Measurements from ENCODE around the gene SMAD6.

SMAD6 gene

DNA sequence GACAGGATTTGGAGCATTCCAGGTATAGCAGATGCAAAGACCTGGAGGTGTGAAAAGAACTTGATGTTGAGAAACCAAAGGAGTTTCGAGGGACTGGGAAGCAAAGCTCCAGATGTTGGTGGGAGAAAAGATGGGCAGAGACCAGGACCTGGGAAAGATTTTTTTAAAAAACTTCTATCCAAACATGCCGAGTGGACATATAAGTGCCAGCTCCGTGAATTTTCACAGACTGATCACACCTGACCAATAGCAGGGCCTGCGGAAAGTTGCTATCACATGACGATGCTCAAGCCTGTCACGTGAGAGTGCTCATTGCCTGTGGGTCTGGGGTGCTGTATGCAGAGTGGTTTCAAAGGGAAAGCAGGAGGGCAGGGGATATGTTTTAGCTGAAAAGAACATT is 19.9 kb downstream of the SMAD6 start:
- no peak for DNase-seq

DNA sequence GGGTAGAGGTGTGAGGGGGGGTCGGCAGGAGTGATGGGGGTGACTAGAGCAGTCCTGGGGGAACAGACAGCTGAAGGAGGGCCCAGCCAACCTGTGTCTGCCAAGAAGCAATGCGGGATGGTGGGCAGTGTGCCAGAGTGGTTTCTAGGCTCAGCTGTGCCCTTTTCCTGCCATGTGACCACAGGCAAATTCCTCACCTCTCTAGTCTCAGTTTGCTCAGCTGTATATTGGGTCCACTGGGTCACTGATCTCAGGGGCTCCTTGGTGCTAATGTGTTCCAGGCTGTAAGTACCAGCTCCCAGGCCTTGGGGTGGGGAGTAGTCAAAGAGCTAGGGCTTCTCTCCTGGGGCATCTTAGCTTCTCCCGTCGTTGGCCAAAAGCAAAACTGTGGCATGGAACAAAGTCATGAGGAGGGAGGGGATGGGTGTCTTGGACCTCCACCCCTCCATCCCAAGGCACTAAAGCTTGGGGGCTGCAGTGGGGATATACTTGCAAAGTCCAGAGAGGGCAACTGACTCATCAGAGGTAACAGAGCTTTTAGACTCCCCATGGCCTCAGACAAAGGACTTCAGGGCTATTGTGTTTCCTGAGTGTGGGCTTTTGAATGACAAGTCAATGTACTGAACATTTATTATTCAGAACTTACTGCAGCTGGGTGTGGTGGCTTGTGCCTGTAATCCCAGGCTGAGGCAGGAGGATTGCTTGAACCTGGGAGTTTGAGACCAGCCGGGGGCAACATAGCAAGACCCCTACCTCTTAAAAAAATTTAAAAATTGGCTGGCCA is 20.9 kb downstream of the SMAD6 start:
- no peak for DNase-seq

DNA sequence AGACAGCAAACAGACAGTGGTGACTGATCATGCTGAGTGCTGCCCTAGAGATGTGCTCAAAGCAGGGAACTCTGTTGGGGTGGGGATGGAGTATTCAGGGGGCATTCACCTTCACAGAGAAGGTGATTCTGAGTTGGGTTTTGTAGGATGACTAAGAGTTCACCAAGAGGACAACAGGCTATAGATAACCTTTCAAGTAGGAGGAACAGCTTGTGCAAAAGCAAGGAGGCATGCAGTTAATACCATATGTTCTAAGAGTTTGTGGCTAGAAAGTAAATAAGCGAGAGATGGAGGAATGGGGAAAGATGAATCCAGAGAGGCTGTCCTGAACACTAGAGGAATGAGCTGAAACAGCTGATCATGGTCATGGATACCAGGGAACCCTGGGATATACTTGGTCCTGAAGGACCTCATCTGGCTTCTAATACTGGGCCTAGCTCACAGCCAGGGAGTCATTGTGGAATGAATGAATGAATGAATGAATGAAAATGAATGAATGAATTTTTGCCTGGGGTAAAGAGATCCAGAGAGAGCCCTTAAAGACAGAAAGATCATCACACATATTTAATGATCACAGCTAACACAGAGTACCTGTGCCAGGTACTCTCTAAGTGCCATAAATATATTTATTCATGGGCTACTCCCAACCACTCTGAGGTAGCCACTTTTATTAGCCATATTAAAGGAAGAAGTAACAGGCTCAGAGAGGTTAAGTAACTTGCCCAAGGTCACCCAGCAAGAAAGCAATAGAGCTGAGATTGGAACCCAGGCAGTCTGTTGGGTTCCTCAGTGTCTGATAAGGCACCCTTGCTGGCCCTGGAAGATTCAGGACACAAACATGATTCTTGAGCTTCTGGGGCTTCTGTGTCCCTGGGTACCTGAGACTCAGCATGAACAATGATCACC is 22.0 kb downstream of the SMAD6 start:
- no peak for DNase-seq

DNA sequence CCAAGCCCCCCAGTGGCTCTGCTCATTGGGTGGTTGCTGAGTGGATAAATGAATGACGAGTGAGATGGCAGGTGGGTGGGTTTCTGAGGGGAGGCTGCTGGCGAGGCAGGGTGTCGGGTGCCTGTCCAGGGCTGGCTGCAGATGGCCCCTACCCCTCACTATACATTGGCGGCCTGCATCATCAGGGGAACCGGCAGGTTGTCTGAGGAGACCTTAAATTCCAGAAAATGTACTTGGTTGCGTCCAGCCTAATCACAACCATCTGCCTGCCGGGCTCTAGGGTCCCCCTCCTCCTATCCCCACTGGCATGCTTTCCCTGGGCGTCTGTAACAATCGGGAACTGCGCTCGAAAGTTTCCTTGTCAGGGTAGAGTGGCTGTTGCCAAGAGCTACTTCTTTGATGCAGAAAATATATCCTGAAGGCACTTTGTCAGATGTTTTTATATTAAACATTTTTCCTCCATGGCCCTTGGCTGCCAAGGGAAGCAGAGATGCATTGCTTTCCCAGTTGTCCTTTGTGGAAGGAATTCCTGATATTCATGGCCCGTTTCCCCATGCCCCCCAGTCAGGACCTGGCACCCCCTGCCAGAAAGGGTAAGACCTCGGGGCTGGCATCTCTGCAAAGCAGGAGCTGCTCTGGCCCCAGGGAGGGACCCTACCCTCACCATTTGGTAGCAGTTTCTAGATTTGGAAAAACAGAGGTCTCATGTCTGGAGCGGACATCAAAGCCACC is 22.9 kb downstream of the SMAD6 start:
- DNase-seq: no peak

DNA sequence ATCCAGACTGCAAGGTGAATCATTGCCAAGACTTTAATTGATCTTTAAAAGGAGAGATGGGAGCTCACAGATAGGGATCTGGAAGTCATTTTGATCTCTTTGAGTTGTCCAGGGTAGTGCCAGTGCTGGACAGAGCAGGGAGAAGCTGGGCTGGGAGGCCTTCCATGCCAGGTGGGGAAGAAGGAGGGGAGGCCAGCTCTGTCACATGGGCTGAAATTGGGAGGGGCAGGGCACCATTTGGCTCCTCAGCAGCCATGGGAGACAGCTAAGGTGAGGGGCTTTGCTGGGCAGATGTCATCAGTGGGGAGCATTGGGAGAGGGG is 23.4 kb downstream of the SMAD6 start:
- DNase-seq: no peak

DNA sequence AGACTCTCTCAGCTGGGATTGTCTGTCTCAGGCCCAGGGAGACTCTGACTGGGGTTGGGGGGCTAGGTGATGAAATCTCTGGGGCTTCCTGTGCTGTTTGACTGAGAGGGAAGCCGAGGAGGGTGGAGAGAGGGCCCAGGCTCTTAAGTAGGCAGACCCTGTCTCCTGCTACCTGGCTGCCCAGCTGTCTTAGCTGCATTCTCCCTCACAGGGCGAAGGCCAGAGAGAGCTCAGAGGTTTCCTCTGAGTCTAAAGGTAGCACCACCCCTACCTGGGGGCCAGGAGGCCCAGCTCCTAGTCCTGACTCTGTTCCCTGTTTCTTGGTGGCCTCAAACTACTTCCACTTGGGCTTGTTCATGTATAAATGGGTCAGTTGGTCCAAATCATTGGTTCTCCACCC is 24.4 kb downstream of the SMAD6 start:
- DNase-seq: no peak

DNA sequence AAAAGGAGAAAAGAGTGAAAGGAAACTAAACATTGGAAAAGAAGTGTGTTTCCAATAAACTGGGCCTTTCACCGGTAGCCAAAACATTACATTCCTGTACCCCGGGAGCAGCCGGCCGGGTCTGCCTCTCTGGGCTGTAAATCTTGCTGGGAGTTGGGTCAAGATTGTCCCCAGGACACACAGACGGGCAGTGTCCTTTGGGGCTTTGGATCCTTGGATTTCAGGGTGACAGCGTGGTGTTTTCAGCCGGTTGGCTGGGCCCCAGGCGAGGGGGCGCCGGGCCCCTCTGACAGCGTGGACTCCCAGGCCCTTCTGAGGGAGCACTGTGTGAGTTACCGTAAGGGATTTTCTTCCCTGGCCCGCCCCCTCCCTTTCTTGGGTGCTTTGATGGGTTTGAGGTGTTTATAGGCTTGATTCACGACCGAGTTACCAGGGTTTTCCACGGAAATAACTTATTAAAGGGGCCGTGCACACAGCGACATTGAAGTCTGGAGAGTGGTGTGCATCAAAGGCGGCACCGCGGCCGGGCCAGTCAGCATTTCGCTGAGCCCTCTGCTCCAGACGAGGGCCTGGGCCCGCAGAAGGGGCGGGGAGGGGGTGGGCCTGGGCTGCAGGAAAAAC is 27.4 kb downstream of the SMAD6 start:
- no peak for DNase-seq

DNA sequence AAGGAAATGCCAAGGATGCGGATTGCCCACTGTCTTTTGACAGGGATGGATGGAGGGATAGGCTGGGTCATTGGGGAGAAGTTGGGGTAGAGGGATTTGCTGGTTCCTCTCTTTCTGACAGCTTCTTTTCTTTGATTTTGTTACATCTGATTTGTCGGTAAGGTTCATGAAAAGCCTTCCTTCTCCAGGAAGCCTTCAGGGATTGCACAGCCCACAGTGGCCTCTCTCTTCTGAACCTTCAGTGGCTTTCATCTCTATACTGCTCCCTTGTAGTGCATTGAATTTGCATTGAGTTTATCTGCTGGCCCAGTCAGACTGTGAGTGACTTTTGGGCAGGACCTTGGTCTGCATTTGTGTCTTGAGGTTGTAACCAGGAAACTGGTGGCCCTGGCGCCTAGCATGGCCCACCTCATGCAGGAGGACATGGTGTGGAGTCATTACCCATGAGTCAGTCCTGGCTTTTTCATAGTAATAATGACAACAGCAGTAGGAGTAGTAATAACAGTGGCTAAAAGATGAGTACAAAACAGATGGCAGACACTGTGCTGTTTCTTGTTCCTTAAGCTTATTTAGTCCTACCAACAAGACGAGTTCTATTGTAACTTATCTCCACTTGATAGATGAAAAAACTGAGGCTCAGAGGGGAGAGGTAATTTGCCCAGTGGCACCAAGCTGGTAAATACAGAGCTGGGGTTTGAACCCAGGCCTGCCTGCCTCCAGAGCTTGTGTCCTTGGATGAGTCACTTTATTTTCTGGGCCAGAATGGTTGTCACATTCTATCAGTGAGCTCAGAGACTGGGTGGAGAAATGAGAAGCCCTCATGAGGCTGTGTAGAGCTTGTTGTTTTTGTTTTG is 28.4 kb downstream of the SMAD6 start:
- no peak for DNase-seq

DNA sequence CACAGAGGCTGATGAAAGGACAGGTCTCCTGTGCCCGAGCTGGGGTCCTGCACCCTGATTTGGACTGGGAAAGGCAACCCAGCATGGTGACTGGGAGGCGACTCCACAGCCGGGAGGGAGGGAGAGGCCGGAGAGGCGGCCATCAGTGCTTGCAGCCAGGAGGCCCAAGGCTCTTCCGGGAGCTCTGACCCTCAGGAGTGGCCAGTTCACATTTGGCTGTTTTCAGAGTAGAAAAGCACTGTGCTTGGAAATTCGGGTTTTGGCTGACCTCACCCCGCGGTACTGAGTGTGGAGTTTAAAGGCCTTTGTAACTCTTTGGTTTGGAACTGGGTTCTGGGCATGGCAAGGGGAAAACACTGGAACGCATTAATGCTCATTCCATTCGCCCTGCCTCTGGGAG is 31.9 kb downstream of the SMAD6 start:
- no peak for DNase-seq

DNA sequence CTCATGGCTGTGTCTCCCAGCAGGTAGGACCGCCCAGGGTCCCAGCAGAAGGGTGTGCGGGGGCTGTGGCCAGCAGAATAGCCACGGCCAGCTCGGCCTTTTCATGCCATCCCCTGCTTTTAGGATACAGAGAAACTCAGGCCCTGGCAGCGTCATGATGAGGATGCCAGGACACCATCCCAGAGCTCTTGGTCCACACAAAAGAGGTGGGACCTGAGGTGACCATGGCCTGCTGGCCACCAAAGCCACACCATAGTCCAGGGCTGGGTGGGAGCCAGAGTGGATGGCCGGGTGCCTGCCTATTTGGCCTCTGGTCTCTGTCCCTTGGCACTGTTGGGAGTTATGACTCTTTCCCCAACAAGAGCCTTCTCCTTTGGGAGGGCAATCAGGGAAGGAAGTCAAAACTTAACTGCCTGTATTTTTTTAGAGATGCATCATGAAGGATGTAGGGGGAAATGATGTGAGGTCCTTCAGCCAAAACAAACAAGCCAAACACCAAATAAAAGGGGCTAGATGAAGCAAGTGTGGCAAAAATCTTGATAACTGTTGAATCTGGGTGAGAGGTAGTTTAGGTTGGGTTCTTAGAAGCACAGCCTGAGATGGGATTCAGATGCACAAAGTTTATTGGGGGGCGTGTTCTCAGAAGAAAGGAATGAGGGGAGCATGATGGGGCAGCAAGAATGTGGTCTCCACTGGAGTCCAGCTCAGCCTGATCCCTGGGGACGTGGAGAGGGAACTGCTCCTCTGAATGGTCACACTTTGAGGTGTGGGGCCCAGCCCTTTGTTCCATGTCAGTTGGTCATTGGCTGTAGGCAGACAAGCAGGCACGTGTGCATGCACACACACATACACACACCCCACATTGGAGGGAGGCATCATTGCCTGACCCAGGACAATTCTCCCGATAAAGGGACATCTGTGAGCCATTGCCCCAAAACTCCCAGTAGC is 33.2 kb downstream of the SMAD6 start:
- DNase-seq: no peak

DNA sequence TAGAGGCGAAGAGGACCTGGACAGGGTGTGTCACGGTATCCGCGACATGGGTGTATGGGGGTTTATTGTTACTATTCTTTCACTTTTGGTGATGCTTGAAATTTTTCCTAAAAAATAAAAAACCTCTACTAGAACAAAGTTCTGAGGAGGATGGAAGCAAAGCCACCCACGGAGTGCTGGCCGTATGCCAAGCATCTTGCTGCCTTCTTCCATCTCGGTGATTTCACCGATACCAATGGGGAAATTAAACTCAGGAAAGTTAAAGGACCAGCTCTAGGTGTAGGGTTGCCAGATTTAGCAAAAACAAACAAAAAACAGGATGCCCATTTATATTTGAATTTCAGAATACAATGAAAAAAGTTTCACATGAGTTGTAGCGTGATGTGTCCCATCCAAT is 33.9 kb downstream of the SMAD6 start:
- DNase-seq: no peak

DNA sequence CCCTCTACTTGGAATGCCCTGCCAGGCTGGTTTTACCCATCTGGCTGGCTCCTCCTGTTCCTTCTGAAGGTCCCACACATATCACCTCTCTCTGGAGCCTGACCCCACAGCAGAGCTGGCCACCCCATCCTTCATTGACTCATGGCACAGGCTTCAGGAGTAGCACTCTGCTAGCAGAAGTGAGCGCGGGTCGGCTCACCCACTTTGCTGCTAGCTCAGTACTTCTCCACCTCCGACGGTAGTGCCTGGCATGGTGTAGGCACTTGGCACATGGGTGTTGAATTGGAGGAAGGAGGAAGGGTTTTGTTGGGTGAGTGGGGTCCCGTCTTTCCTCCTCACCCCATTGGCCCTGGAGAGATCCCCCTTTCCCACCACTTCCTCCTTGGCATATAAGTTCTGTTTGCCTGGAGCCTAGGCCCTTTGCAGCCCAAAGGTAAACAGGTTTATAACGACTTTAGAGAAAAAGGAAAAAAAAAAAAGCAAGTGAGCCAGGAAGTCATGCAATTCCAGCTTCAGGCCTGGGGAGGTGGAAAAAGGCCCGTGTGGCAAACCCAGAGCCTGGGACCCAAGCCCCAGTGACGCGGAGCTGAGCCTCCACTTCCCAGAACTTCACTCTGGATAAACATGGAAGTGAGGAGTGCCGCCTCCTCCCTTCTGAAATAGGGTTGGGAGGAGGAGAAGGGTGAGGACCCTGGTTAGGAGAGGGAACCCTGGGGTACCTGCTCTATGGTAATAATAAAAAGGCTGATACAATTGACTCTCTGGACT is 35.4 kb downstream of the SMAD6 start:
- no peak for DNase-seq

DNA sequence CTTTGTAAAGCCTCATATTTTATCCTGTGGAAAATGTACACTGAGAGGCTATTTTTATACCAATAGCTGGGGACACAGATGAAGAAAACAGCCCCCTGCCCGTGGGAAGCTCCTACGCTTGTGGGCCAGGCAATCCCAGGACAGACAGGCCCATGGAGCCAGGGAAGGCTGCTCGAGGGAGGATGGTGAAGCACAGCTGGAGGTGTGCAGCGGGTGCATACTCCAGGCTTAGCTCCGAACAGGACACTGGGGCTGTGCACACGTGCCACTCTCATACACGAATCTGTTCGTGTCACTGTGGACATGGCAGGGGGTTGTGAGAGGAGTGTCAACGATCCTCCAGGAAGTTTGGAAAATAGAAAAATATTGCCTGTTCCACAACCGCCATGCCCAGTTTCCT is 36.1 kb downstream of the SMAD6 start:
- DNase-seq: no peak

DNA sequence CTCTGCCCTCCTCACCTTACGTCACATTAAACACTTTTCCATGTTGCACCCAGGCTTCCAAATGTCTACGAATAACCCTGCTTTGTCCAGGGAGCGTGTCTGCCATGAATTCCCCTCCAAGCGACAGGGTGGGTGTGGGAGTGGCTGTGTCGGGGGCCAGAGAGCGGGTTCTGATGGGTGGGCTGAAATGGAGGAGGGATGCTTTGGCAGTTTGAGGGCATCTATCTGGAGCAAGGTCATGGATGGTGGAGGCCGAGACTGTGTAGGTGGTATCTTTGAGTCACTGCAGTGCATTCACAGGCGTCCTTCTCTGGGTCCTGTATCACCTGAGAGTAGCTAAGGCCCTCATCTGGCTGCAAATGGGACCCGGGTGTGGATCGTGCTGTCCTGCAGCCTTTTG is 36.6 kb downstream of the SMAD6 start:
- no peak for DNase-seq

DNA sequence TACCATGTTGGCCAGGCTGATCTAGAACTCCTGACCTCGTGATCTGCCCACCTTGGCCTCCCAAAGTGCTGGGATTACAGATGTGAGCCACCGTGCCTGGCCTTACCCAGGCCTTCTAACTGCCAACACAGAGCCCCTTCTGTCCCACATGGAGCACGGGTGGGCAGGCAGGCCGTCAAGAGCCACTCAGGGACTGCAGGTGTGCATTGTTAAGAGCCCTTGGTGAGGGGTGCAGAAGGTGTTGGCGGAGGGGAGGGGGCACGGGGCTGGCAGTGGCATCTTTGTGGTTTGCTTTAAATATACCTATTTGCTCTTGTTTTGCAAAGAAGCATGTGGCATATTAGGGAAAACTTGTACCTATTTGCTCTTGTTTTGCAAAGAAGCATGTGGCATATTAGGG is 37.3 kb downstream of the SMAD6 start:
- DNase-seq: no peak

DNA sequence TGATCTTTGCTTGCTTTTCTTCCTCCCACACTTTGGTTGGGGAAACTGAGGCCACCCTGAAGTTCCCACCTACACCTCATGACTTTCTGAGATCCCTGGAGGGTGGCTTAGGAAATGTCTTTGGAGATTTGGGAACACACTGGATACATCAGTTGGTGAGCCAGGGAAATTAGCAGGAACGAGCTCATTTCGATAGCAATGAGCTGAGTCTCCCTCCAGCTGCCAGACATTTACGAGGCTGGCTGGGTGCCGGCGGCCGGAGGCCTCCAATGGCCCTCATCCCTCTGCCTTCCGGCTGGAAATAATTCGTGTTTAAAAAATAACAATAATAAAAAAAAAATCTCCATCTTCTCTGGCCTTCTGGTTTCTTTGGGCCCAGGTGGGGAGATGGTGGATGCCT is 38.8 kb downstream of the SMAD6 start:
- no peak for DNase-seq

DNA sequence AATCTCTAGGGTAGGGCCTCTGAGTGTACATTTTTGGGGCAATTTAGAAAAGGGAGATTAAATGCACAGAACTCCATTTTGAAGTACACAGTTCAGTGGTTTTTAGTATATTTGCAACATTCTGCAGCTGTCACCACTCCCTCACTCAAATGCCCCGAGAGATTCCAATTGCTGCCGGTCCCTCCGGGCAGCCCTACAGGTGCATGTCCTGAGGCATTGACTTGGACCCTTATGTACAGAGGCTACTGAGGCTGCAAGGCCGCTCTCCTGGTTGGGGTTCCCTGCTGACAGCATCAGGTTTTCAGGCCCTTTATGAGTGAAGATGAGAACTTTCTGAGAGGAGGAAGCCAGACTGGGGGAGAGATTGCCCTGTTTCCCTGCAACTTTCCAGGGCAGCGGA is 39.6 kb downstream of the SMAD6 start:
- DNase-seq: no peak

DNA sequence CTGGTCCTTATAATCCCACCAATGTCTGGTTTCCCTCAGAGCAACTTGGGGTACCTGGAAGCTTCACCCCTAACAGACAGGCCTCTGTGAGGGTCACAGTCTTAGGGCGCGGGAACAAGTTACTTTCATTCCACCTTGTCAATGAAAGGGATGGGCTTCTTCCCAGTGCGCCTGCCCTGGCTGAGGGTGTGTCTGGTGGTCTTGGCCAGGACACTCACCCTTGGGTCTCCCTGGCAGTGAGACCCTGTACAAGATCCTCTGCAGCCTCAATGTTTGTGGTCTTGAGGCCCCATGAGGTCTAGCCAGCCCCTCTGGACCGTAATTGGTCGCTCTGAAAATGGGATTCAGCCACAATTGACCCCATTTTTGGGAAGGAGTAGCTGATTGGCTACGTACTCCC is 40.2 kb downstream of the SMAD6 start:
- no peak for DNase-seq

DNA sequence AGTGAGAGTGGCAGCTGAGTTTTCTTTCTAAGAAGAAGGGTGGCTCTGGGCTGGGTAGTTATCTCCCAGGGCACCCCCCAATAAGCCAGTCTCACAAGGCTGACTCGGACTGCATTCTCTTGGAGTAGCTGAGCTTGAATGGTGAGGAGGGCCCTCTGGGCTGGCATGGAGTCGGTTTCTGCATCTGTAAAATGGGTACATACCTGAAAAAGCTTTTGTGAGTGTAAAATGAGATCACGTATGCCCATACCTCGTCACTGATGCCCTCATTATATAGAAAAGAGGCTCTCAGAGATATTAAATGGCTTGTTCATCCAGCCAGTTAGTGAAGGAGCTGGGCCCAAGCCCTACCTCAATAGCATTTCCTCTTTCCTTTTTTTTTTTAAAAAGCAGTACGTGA is 41.2 kb downstream of the SMAD6 start:
- no peak for DNase-seq

All from AML-193 (cell line).